Measurements from ENCODE around the gene KIF25.

DNA sequence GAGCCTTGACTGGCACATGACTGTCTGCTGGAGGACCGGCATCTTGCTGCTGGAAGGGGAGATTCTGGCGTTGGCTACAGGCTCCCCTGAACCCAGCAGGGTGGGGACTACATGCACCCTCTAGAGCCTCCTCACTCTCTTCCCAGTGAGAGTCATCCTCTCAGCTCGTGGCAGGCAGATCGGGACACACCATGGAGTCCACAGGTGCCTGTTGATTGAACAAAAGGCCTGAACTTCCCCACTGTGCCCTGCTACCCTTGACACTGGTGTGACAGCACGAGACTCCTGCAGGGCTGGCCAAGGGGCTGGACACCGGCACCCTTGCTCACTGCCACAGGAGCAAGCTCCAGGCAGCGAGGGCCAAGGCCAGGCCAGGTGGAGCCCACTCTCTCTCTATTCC lies 73.3 kb downstream of the KIF25 start:
- TF ChIP-seq TAF1 (IDR thresholded peaks at IDR 0.05; ENCODE audit: borderline replicate concordance, insufficient read depth, low read length) (no peak), POLR2AphosphoS5 (IDR thresholded peaks at IDR 0.05; ENCODE audit: low read depth, low read length) (no peak), SIN3A (IDR thresholded peaks at IDR 0.05; ENCODE audit: borderline replicate concordance, insufficient read depth, low read length) (no peak)
- TF ChIP-seq, protein P1, sequence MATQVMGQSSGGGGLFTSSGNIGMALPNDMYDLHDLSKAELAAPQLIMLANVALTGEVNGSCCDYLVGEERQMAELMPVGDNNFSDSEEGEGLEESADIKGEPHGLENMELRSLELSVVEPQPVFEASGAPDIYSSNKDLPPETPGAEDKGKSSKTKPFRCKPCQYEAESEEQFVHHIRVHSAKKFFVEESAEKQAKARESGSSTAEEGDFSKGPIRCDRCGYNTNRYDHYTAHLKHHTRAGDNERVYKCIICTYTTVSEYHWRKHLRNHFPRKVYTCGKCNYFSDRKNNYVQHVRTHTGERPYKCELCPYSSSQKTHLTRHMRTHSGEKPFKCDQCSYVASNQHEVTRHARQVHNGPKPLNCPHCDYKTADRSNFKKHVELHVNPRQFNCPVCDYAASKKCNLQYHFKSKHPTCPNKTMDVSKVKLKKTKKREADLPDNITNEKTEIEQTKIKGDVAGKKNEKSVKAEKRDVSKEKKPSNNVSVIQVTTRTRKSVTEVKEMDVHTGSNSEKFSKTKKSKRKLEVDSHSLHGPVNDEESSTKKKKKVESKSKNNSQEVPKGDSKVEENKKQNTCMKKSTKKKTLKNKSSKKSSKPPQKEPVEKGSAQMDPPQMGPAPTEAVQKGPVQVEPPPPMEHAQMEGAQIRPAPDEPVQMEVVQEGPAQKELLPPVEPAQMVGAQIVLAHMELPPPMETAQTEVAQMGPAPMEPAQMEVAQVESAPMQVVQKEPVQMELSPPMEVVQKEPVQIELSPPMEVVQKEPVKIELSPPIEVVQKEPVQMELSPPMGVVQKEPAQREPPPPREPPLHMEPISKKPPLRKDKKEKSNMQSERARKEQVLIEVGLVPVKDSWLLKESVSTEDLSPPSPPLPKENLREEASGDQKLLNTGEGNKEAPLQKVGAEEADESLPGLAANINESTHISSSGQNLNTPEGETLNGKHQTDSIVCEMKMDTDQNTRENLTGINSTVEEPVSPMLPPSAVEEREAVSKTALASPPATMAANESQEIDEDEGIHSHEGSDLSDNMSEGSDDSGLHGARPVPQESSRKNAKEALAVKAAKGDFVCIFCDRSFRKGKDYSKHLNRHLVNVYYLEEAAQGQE (IDR thresholded peaks at IDR 0.05; ENCODE audit: insufficient read depth in 1 of 2, low read depth in 2 of 2, low read length in 2 of 2): no peak

All from PFSK-1 (cell line).